HL-60 (cell line): ENCODE results near the gene FTCD.
"Not testable (repeated sequence)": the region's sequence is repeated elsewhere in the genome, so short reads cannot be mapped to it uniquely, and the experiment has no call there.

Experiments used
- DNase-seq, 2 experiments: peaks; one replicate each; pipeline ENCODE4 v3.0.0-alpha.2; 2010 to 2020; ENCODE audit warnings: low read depth in 1 of 2, low spot score in 1 of 2
- H3K27ac ChIP-seq: fragments of 250-450 bp; sonication (Bioruptor Pico); replicated peaks from 2 replicates; pipeline ENCODE4 v1.5.1; 2020; ENCODE audit warnings: mild to moderate bottlenecking, moderate library complexity
- H3K27me3 ChIP-seq: fragments of 250-450 bp; sonication (Bioruptor Pico); 2 replicates; pipeline ENCODE4 v1.5.1; 2021; ENCODE audit warnings: mild to moderate bottlenecking, moderate library complexity; ENCODE audit not compliant: insufficient read depth, poor library complexity, severe bottlenecking
- H3K4me3 ChIP-seq: replicated peaks from 2 replicates; pipeline ENCODE4 v1.5.1; 2011; ENCODE audit warnings: mild to moderate bottlenecking, control low read depth, low read length; ENCODE audit not compliant: insufficient read depth
- CTCF ChIP-seq: IDR thresholded peaks from one replicate; pipeline ENCODE4 v1.5.1; 2011; ENCODE audit warnings: low read length, control low read depth, inconsistent platforms; ENCODE audit not compliant: insufficient read depth
- GABPA ChIP-seq: IDR thresholded peaks from 2 replicates; pipeline ENCODE4 v1.6.1; 2012; ENCODE audit warnings: low read depth
- POLR2AphosphoS5 ChIP-seq: IDR thresholded peaks from 2 replicates; pipeline ENCODE4 v1.6.1; 2012; ENCODE audit warnings: low read depth
- REST ChIP-seq: IDR thresholded peaks from 2 replicates; pipeline ENCODE4 v1.6.1; 2012; ENCODE audit warnings: low read depth; ENCODE audit not compliant: insufficient replicate concordance
- SPI1 ChIP-seq: IDR thresholded peaks from 2 replicates; pipeline ENCODE4 v1.6.1; 2012; ENCODE audit warnings: low read depth, mild to moderate bottlenecking, borderline replicate concordance

FTCD gene

GRCh38 chr21:46202592-46203202 lies 47.3 kb upstream of the FTCD start:
- no peak for DNase-seq
- Histone ChIP-seq H3K27ac (no peak overlapping the region), H3K27me3 (no peaks in the 10 kb centered on the region), H3K4me3 (no peak overlapping the region)
- TF ChIP-seq SPI1 (no peak), CTCF (no peak), GABPA (no peak), POLR2AphosphoS5 (no peak), REST (no peak)

- not testable (repeated sequence) for H3K27ac ChIP-seq, H3K27me3 ChIP-seq, DNase-seq, H3K4me3 ChIP-seq
These were observed 45.8 kb upstream of the FTCD start for GRCh38 chr21:46200877-46201803.

- DNase-seq = no peak
- TF ChIP-seq SPI1 (no peak), GABPA (no peak), CTCF (no peak), REST (no peak), POLR2AphosphoS5 (no peak)
- Histone ChIP-seq H3K4me3 (no peak overlapping the region), H3K27me3 (no peaks in the 10 kb centered on the region), H3K27ac (no peak overlapping the region)
These were observed 44.3 kb upstream of the FTCD start for GRCh38 chr21:46199436-46200373.

- DNase-seq = no peak
- no peaks in the 10 kb centered on the region for H3K27me3 ChIP-seq
- TF ChIP-seq REST (no peak), CTCF (no peak), GABPA (no peak), SPI1 (no peak), POLR2AphosphoS5 (no peak)
- H3K4me3 ChIP-seq = no peak overlapping the region
- no peak overlapping the region for H3K27ac ChIP-seq
These were observed 41.4 kb upstream of the FTCD start for GRCh38 chr21:46196733-46197132.
